ENCODE results near the gene SH2B3. TPM values are rescaled to one million over a fixed set of nuclear protein-coding genes. Genes with fewer than 3 reads are reported as not detected.

Gene SH2B3
- total and polyA plus RNA-seq, 2 donors (not counting 3 experiments of a cell fraction or from before 2014, with no cell fraction given): 63.1 to 97.9 TPM

DNA sequence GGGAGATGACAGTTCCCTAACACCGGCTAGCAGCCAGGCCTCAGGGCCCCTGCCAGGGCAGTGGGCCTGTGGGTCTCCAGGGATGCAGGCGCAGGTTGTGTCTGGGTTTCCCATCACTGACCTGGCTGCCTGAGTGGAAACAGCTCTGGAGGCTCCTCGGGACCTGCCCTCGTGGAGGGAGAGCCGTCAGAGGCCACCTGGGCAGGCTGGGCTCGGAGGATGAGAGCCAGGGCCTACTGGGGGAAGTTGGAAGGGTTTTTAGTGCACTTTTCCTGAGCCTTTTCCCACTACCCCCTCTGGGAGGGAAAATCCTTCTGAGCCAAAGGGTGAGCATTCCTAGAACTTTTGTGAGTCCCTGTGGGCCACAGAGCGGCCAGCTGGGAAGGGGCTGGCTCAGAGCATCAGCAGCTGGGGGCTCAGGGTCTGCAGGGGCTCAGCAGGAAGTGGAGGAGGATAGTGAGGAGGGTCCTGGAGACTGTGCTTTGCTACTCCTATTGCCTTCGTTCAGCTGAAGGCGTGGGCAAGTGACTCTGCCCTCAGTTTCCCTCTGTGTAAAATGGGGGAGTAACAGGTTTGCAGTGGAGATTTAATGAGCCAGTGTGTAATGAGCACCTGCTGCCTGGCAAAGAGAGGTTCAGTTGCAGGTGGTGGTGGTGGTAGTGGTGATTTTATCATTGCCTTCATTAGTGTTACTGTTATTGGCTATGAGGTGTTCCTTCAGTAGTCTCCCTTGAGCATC is 1.8 kb downstream of the SH2B3 start:
- TF ChIP-seq POLR2AphosphoS5 (IDR thresholded peaks at IDR 0.05; ENCODE audit: insufficient read depth, low read depth, low read length) (no peak), POLR2A (IDR thresholded peaks at IDR 0.05; ENCODE audit: low read depth, low read length) (no peak), GATA2 (IDR thresholded peaks at IDR 0.05; ENCODE audit: insufficient read depth, insufficient read length, low read depth, low read length) (no peak), EZH2 (IDR thresholded peaks at IDR 0.05; ENCODE audit: borderline replicate concordance, low read depth, low read length, severe bottlenecking) (no peak), JUN (IDR thresholded peaks at IDR 0.05; ENCODE audit: borderline replicate concordance, insufficient read depth, insufficient read length, low read depth) (no peak), CTCF (IDR thresholded peaks at IDR 0.05; ENCODE audit: extremely low read depth in 1 of 2, insufficient read depth in 1 of 2, low read depth in 1 of 2, low read length in 2 of 2) (no peak), MAX (IDR thresholded peaks at IDR 0.05; ENCODE audit: insufficient read depth, insufficient read length) (no peak), FOS (IDR thresholded peaks at IDR 0.05; ENCODE audit: borderline replicate concordance, insufficient read depth, low read length) (no peak), MYC (IDR thresholded peaks at IDR 0.05; ENCODE audit: low read depth, low read length) (no peak)
- no TSS peak for BruUV-seq (replicated peaks)
- POLR2A ChIA-PET: no interaction called here

More for the DNA sequence above, 1.8 kb downstream of the SH2B3 start:
- no peaks in the 10 kb centered on the region for H4K20me1 ChIP-seq (replicated peaks; ENCODE audit: control insufficient read depth, extremely low read depth, insufficient read depth, low read length)
- intact Hi-C loops (cut with micrococcal nuclease): loop anchor here (5.0 kb wide), 1 partner anchor 190 kb away; the partner anchor contains the start of gene ATXN2
- DNase-seq (ENCODE audit: low read depth, low spot score) (no peak), FAIRE-seq (peak; percentile 12)
- no peaks in the 10 kb centered on the region for H3K9me1 ChIP-seq (replicated peaks; ENCODE audit: control insufficient read depth, extremely low read depth, insufficient read depth, low read length)
- peak overlapping the region; percentile 95 for H3K9ac ChIP-seq (replicated peaks; ENCODE audit: extremely low read depth, insufficient read depth, low read length)
- CTCF ChIA-PET: interaction anchor here (0.8 to 7.7 kb wide), 3 partner anchors 11 to 43 kb away, joined by 3 to 101 read pairs (median 24); no protein-coding TSS in a partner anchor
- H3K27me3 ChIP-seq (ENCODE audit: control insufficient read depth in 2 of 2, insufficient read depth in 2 of 2, low read length in 2 of 2): no peaks in the 10 kb centered on the region
- H3K79me2 ChIP-seq (ENCODE audit: control insufficient read depth, insufficient read depth, low read length): peaks cover 67% of the 10 kb centered on the region
- dilution Hi-C loops (cut with MboI; ENCODE audit: extremely low pct_ligation_motif_present, low sequenced_read_pairs): no loop called here
- peak overlapping the region; percentile 87 for H3K27ac ChIP-seq (ENCODE audit: insufficient read depth, low read depth, low read length)
- H3K4me1 ChIP-seq (ENCODE audit: control insufficient read depth, extremely low read depth, insufficient read depth, low read length): peaks cover 67% of the 10 kb centered on the region
- H3K4me2 ChIP-seq (ENCODE audit: insufficient read depth, low read length): peak overlapping the region; percentile 96
- peak overlapping the region; percentile 83 to 94 (median 91) for H3K4me3 ChIP-seq (replicated peaks in 1 of 3; ENCODE audit: insufficient read depth in 1 of 3, low read depth in 1 of 3, low read length in 3 of 3)
- H2AFZ ChIP-seq (ENCODE audit: low read depth, low read length): no peak overlapping the region
- no peaks in the 10 kb centered on the region for H3K36me3 ChIP-seq (ENCODE audit: control insufficient read depth in 2 of 2, extremely low read depth in 1 of 2, insufficient read depth in 2 of 2, low read length in 2 of 2)
- H3K9me3 ChIP-seq (replicated peaks; ENCODE audit: control insufficient read depth, insufficient read depth, low read length): no peaks in the 10 kb centered on the region

Measured in endothelial cell of umbilical vein (primary cell).